BJ (cell line): ENCODE measurements around the gene ERBB4. TPM values are rescaled to one million over a fixed set of nuclear protein-coding genes. Genes with fewer than 3 reads are reported as not detected.

Experiments used
- CTCF ChIA-PET: fragments of 350-600 bp; formaldehyde crosslinking; extraction: SDS; loops from one replicate; lab custom pipeline; 2021; ENCODE audit warnings: antibody characterized with exemption, inconsistent platforms; lab: Yijun Ruan, JAX
- POLR2A ChIA-PET: fragments of 300-600 bp; sonication (Branson Sonifier 250); formaldehyde crosslinking; extraction: SDS; loops from one replicate; lab custom pipeline; 2021; ENCODE audit warnings: antibody characterized with exemption; lab: Charles Lee
- DNase-seq: peaks from one replicate; pipeline ENCODE4 v3.0.0-alpha.2; 2011; ENCODE audit warnings: low read depth
- H3K27me3 ChIP-seq: 2 replicates; pipeline ENCODE4 v1.6.0; 2011; ENCODE audit warnings: low read length; ENCODE audit not compliant: control insufficient read depth, insufficient read depth
- H3K36me3 ChIP-seq: 2 replicates; pipeline ENCODE4 v1.5.1; 2011; ENCODE audit warnings: low read length; ENCODE audit not compliant: control insufficient read depth, insufficient read depth
- H3K4me3 ChIP-seq: 2 replicates; pipeline ENCODE4 v1.5.1; 2011; ENCODE audit warnings: low read depth, mild to moderate bottlenecking, control low read depth, low read length
- polyA plus RNA-seq: library from polyadenylated mRNA; depleted of rRNA; stranded (reverse); fragments of >200 nt; gene quantifications from 2 replicates; pipeline ENCODE4 v1.2.3, GENCODE V29; 2011
- TF ChIP-seq, protein P1 (sequence below): IDR thresholded peaks from 2 replicates; pipeline ENCODE4 v1.5.1; 2011; ENCODE audit warnings: low read depth, mild to moderate bottlenecking, control low read depth, inconsistent platforms, low read length, moderate library complexity; ENCODE audit not compliant: insufficient read depth

The ERBB4 gene
- polyA plus RNA-seq, 1 experiment, result not detected

DNA sequence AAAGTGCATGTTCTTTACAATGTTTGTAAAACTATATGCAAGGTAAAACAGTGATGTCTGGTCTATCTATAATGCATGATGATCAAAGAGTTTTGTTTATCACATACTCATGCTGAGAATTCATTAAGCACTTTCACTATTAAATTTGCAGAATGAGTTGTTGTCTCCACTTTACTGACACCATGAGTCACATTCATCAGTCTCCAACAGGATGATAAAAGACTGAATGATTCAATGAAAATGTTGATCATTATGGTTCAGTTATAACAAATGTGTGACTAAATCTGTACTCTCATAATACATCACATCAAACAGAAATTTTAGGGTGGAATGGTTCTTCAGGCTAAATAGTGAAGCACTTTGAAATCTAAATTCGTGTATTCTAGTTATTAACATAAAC is 129.0 kb downstream of the ERBB4 start:
- H3K36me3 ChIP-seq, result no peaks in the 10 kb centered on the region
- ChIA-PET POLR2A (no interaction called here), CTCF (no interaction called here)
- H3K27me3 ChIP-seq, result no peaks in the 10 kb centered on the region
- no peak for DNase-seq
- H3K4me3 ChIP-seq, result no peak overlapping the region
- TF ChIP-seq, protein P1, sequence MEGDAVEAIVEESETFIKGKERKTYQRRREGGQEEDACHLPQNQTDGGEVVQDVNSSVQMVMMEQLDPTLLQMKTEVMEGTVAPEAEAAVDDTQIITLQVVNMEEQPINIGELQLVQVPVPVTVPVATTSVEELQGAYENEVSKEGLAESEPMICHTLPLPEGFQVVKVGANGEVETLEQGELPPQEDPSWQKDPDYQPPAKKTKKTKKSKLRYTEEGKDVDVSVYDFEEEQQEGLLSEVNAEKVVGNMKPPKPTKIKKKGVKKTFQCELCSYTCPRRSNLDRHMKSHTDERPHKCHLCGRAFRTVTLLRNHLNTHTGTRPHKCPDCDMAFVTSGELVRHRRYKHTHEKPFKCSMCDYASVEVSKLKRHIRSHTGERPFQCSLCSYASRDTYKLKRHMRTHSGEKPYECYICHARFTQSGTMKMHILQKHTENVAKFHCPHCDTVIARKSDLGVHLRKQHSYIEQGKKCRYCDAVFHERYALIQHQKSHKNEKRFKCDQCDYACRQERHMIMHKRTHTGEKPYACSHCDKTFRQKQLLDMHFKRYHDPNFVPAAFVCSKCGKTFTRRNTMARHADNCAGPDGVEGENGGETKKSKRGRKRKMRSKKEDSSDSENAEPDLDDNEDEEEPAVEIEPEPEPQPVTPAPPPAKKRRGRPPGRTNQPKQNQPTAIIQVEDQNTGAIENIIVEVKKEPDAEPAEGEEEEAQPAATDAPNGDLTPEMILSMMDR, result no peak

- CTCF ChIA-PET, result no interaction called here
Measured at GRCh38 chr2:212408524-212408923, 130.1 kb downstream of the ERBB4 start.

GRCh38 chr2:212406716-212407115 is 131.9 kb downstream of the ERBB4 start:
- CTCF ChIA-PET, result no interaction called here
- TF ChIP-seq, protein P1, result no peak
- H3K36me3 ChIP-seq, result no peaks in the 10 kb centered on the region
- no peaks in the 10 kb centered on the region for H3K27me3 ChIP-seq
- H3K4me3 ChIP-seq, result no peak overlapping the region
- no peak for DNase-seq
- POLR2A ChIA-PET, result no interaction called here

More at GRCh38 chr2:212408524-212408923, 130.1 kb downstream of the ERBB4 start:
- Histone ChIP-seq H3K36me3 (no peaks in the 10 kb centered on the region), H3K27me3 (no peaks in the 10 kb centered on the region), H3K4me3 (no peak overlapping the region)
- no peak for DNase-seq
- POLR2A ChIA-PET, result no interaction called here
- TF ChIP-seq, protein P1, result no peak

GRCh38 chr2:212402316-212402715 is 136.3 kb downstream of the ERBB4 start:
- Histone ChIP-seq H3K4me3 (no peak overlapping the region), H3K36me3 (no peaks in the 10 kb centered on the region), H3K27me3 (no peaks in the 10 kb centered on the region)
- CTCF ChIA-PET, result no interaction called here
- TF ChIP-seq, protein P1, result no peak
- no peak for DNase-seq
- POLR2A ChIA-PET, result no interaction called here

DNA sequence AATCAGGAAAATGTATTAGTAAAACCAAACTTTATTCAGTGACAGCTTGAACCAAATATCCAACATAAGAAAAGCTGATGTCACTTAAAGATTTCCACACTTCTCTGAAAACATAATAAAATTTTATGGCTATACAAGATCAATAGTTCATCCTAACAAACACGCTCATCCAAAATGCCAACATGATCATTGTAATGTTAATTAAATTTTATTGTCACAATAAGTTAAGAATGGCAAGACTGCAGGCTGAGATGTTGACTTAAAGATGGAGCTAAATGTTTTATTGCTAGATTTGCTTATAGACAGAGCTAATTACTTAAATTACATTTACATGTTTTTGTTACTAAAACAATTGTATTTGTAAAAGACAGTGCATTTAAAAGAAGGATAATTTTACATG is 140.3 kb downstream of the ERBB4 start:
- no peak for DNase-seq
- Histone ChIP-seq H3K27me3 (no peaks in the 10 kb centered on the region), H3K36me3 (no peaks in the 10 kb centered on the region), H3K4me3 (no peak overlapping the region)
- TF ChIP-seq, protein P1, result no peak
- ChIA-PET CTCF (interaction anchor here (0.6 kb wide), 1 partner anchor 182 kb away, joined by 3 read pairs; no protein-coding TSS in a partner anchor), POLR2A (no interaction called here)
